Measurements from ENCODE around the gene C9orf152. TPM values are rescaled to one million over a fixed set of nuclear protein-coding genes. Genes with fewer than 3 reads are reported as not detected.
A peak's percentile ranks its signal among the peaks of the same experiment; 100 is the strongest.
"Not testable (repeated sequence)": the region's sequence is repeated elsewhere in the genome, so short reads cannot be mapped to it uniquely, and the experiment has no call there.

The C9orf152 gene
- total RNA-seq = not detected

- Mint-ChIP-seq H3K27ac (no peak within 1 kb of the TSS), H3K27me3 (peaks cover 14% of the 10 kb centered on the region), H3K9me3 (no peaks in the 10 kb centered on the region), H3K4me3 (no peak within 1 kb of the TSS), H3K36me3 (ENCODE audit: low read depth) (no peaks in the 10 kb centered on the region), H3K4me1 (no peaks in the 10 kb centered on the region)
- POLR2A ChIA-PET = no interaction called here
- DNase-seq = no peak
- CTCF ChIA-PET = no interaction called here
Observed at GRCh38 chr9:110208031-110208430, at the start of gene C9orf152. Gene C9orf152 (minus strand): TSS chr9:110208159. CDS start chr9:110207579, 580 bp downstream.

- Mint-ChIP-seq H3K4me1 (peaks cover 50% of the 10 kb centered on the region), H3K27ac (peak overlapping the region; percentile 99), H3K27me3 (peaks cover 2% of the 10 kb centered on the region), H3K36me3 (ENCODE audit: low read depth) (peaks cover 11% of the 10 kb centered on the region), H3K9me3 (no peaks in the 10 kb centered on the region), H3K4me3 (peak overlapping the region; percentile 98)
- DNase-seq = peak; percentile 9
- ChIA-PET POLR2A (interaction anchor here (0.7 to 1.1 kb wide), 4 partner anchors 59 to 834 kb away, joined by 3 to 7 read pairs (median 4); no protein-coding TSS in a partner anchor), CTCF (interaction anchor here (0.8 to 1.5 kb wide), 5 partner anchors 16 to 354 kb away, joined by 3 to 5 read pairs (median 3); no protein-coding TSS in a partner anchor)
Observed at GRCh38 chr9:110257097-110257841, 49.3 kb upstream of the C9orf152 start.

- ChIA-PET POLR2A (interaction anchor here (0.8 to 1.1 kb wide), 4 partner anchors 60 to 108 kb away, joined by 3 to 7 read pairs (median 4); no protein-coding TSS in a partner anchor), CTCF (interaction anchor here (0.8 to 1.5 kb wide), 6 partner anchors 17 to 353 kb away, joined by 3 to 5 read pairs (median 3); no protein-coding TSS in a partner anchor)
- Mint-ChIP-seq H3K27ac (peak within 1 kb of the TSS; percentile 99), H3K27me3 (no peaks in the 10 kb centered on the region), H3K4me1 (peaks cover 56% of the 10 kb centered on the region), H3K4me3 (peak within 1 kb of the TSS; percentile 98), H3K9me3 (no peaks in the 10 kb centered on the region), H3K36me3 (ENCODE audit: low read depth) (peaks cover 11% of the 10 kb centered on the region)
- peak; percentile 85 for DNase-seq
Observed at GRCh38 chr9:110256380-110257096, 48.6 kb upstream of the C9orf152 start, which contains the start of gene TXN. Gene TXN (minus strand): TSS chr9:110256507. CDS start chr9:110256435, 72 bp downstream.

GRCh38 chr9:110255463-110256379 lies 47.8 kb upstream of the C9orf152 start:
- Mint-ChIP-seq H3K27ac (peak overlapping the region; percentile 99), H3K4me1 (peaks cover 60% of the 10 kb centered on the region), H3K27me3 (no peaks in the 10 kb centered on the region), H3K9me3 (no peaks in the 10 kb centered on the region), H3K4me3 (peak overlapping the region; percentile 98), H3K36me3 (ENCODE audit: low read depth) (peaks cover 14% of the 10 kb centered on the region)
- POLR2A ChIA-PET = interaction anchor here (0.8 to 1.0 kb wide), 3 partner anchors 61 to 99 kb away, joined by 3 to 7 read pairs (median 3); no protein-coding TSS in a partner anchor
- peak; percentile 46 for DNase-seq
- CTCF ChIA-PET = interaction anchor here (0.8 to 1.3 kb wide), 3 partner anchors 68 to 352 kb away, joined by 3 to 5 read pairs (median 3); no protein-coding TSS in a partner anchor

- DNase-seq = peak; percentile 8
- peak overlapping the region; percentile 98 for H3K4me3 Mint-ChIP-seq
- peaks cover 19% of the 10 kb centered on the region for H3K36me3 Mint-ChIP-seq (ENCODE audit: low read depth)
- ChIA-PET CTCF (no interaction called here), POLR2A (no interaction called here)
- peak overlapping the region; percentile 99 for H3K27ac Mint-ChIP-seq
- no peaks in the 10 kb centered on the region for H3K27me3 Mint-ChIP-seq
- H3K9me3 Mint-ChIP-seq = no peaks in the 10 kb centered on the region
- peaks cover 63% of the 10 kb centered on the region for H3K4me1 Mint-ChIP-seq
Observed at GRCh38 chr9:110255034-110255462, 47.1 kb upstream of the C9orf152 start.

- Mint-ChIP-seq H3K4me1 (peaks cover 65% of the 10 kb centered on the region), H3K4me3 (peak overlapping the region; percentile 98), H3K27ac (peak overlapping the region; percentile 99), H3K36me3 (ENCODE audit: low read depth) (peaks cover 23% of the 10 kb centered on the region), H3K27me3 (no peaks in the 10 kb centered on the region), H3K9me3 (no peaks in the 10 kb centered on the region)
- POLR2A ChIA-PET = no interaction called here
- DNase-seq = no peak
- CTCF ChIA-PET = no interaction called here
Observed at GRCh38 chr9:110254500-110254899, 46.5 kb upstream of the C9orf152 start.

- H3K36me3 Mint-ChIP-seq (ENCODE audit: low read depth) = peaks cover 31% of the 10 kb centered on the region
Observed at GRCh38 chr9:110252509-110253139, 44.7 kb upstream of the C9orf152 start.

GRCh38 chr9:110251770-110252169 lies 43.8 kb upstream of the C9orf152 start:
- not testable (repeated sequence) for DNase-seq, H3K4me3 Mint-ChIP-seq

More at GRCh38 chr9:110252509-110253139, 44.7 kb upstream of the C9orf152 start:
- Mint-ChIP-seq H3K4me1 (peaks cover 55% of the 10 kb centered on the region), H3K4me3 (no peak overlapping the region), H3K27ac (no peak overlapping the region), H3K27me3 (no peaks in the 10 kb centered on the region), H3K9me3 (no peaks in the 10 kb centered on the region)
- ChIA-PET CTCF (interaction anchor here (0.7 kb wide), 1 partner anchor 106 kb away, joined by 3 read pairs; no protein-coding TSS in a partner anchor), POLR2A (no interaction called here)
- no peak for DNase-seq

GRCh38 chr9:110251212-110251611 lies 43.3 kb upstream of the C9orf152 start:
- POLR2A ChIA-PET = no interaction called here
- no peak for DNase-seq
- Mint-ChIP-seq H3K4me1 (peaks cover 47% of the 10 kb centered on the region), H3K27ac (no peak overlapping the region), H3K9me3 (no peaks in the 10 kb centered on the region), H3K36me3 (ENCODE audit: low read depth) (peaks cover 41% of the 10 kb centered on the region), H3K4me3 (no peak overlapping the region), H3K27me3 (no peaks in the 10 kb centered on the region)
- CTCF ChIA-PET = no interaction called here

More at GRCh38 chr9:110251770-110252169, 43.8 kb upstream of the C9orf152 start:
- CTCF ChIA-PET, H3K27ac Mint-ChIP-seq, POLR2A ChIA-PET, H3K9me3 Mint-ChIP-seq, H3K27me3 Mint-ChIP-seq: not testable (repeated sequence)
- Mint-ChIP-seq H3K36me3 (ENCODE audit: low read depth) (peaks cover 37% of the 10 kb centered on the region), H3K4me1 (peaks cover 47% of the 10 kb centered on the region)

- Mint-ChIP-seq H3K27me3 (no peaks in the 10 kb centered on the region), H3K27ac (no peak overlapping the region), H3K4me3 (no peak overlapping the region), H3K9me3 (no peaks in the 10 kb centered on the region), H3K36me3 (ENCODE audit: low read depth) (peaks cover 39% of the 10 kb centered on the region), H3K4me1 (peaks cover 41% of the 10 kb centered on the region)
- no peak for DNase-seq
- ChIA-PET POLR2A (no interaction called here), CTCF (no interaction called here)
Observed at GRCh38 chr9:110249603-110250002, 41.6 kb upstream of the C9orf152 start.

GRCh38 chr9:110248361-110248760 lies 40.4 kb upstream of the C9orf152 start:
- H3K36me3 Mint-ChIP-seq (ENCODE audit: low read depth) = peaks cover 39% of the 10 kb centered on the region
- H3K4me3 Mint-ChIP-seq = no peak overlapping the region
- H3K9me3 Mint-ChIP-seq = no peaks in the 10 kb centered on the region
- H3K27ac Mint-ChIP-seq = no peak overlapping the region
- DNase-seq = no peak
- POLR2A ChIA-PET = no interaction called here
- CTCF ChIA-PET = no interaction called here
- peaks cover 29% of the 10 kb centered on the region for H3K4me1 Mint-ChIP-seq
- no peaks in the 10 kb centered on the region for H3K27me3 Mint-ChIP-seq

GRCh38 chr9:110246214-110246613 lies 38.3 kb upstream of the C9orf152 start:
- Mint-ChIP-seq H3K27ac (no peak overlapping the region), H3K36me3 (ENCODE audit: low read depth) (peaks cover 46% of the 10 kb centered on the region), H3K4me1 (peaks cover 12% of the 10 kb centered on the region), H3K9me3 (no peaks in the 10 kb centered on the region), H3K27me3 (no peaks in the 10 kb centered on the region), H3K4me3 (no peak overlapping the region)
- no peak for DNase-seq
- POLR2A ChIA-PET = no interaction called here
- CTCF ChIA-PET = no interaction called here

Measured in activated CD4-positive, alpha-beta T cell treated with anti-CD3 and anti-CD28 coated beads, Interleukin-2, amount 10 ng/mL, durations not matched to agents 7 days and 5 days (primary cell).